Calu3 (cell line): ENCODE measurements around the gene CCDC87. TPM values are rescaled to one million over a fixed set of nuclear protein-coding genes. Genes with fewer than 3 reads are reported as not detected.

Experiments used
- BruUV-seq: library from RNA; stranded (reverse); fragments of 400-500 nt; replicated peaks from 2 replicates; lab custom pipeline; 2021; lab: Mats Ljungman, UMichigan
- CTCF ChIA-PET: fragments of 300-600 bp; sonication (Branson Sonifier 250); formaldehyde crosslinking; loops from one replicate; lab custom pipeline; 2022; ENCODE audit warnings: antibody characterized with exemption; lab: Charles Lee
- DNase-seq: peaks from one replicate; pipeline ENCODE4 v3.0.0; 2022
- H3K27ac Mint-ChIP-seq: one replicate; pipeline ENCODE4 v1.8.0; 2022; ENCODE audit warnings: mixed read lengths; ENCODE audit not compliant: unreplicated experiment
- H3K27me3 Mint-ChIP-seq: one replicate; pipeline ENCODE4 v1.8.0; 2022; ENCODE audit warnings: mixed read lengths; ENCODE audit not compliant: unreplicated experiment
- H3K36me3 Mint-ChIP-seq: one replicate; pipeline ENCODE4 v1.8.0; 2022; ENCODE audit warnings: mild to moderate bottlenecking, moderate library complexity, mixed read lengths; ENCODE audit not compliant: insufficient read depth, unreplicated experiment
- H3K4me1 Mint-ChIP-seq: one replicate; pipeline ENCODE4 v1.8.0; 2022; ENCODE audit warnings: mild to moderate bottlenecking, low read depth, mixed read lengths; ENCODE audit not compliant: unreplicated experiment
- H3K4me3 Mint-ChIP-seq: one replicate; pipeline ENCODE4 v1.8.0; 2022; ENCODE audit warnings: mild to moderate bottlenecking, low read depth, moderate library complexity, mixed read lengths; ENCODE audit not compliant: unreplicated experiment
- H3K9me3 Mint-ChIP-seq: one replicate; pipeline ENCODE4 v1.8.0; 2022; ENCODE audit warnings: low read depth, mixed read lengths; ENCODE audit not compliant: unreplicated experiment
- CTCF ChIP-seq: fragments of 200-600 bp; IDR thresholded peaks from one replicate; pipeline ENCODE4 v1.8.0; 2022; ENCODE audit warnings: antibody characterized with exemption; ENCODE audit not compliant: unreplicated experiment
- intact Hi-C: fragments of 100-400 bp; cut with micrococcal nuclease; formaldehyde crosslinking; loops from one replicate; pipeline ENCODE4 v1.10.0; 2022; ENCODE audit not compliant: unreplicated experiment
- total RNA-seq: library from RNA; stranded (reverse); gene quantifications from 2 replicates; pipeline ENCODE4 v1.2.3, GENCODE V29; 2022

CCDC87 gene
- total RNA-seq, 1 experiment from 2014 or later = 1.0 TPM

GRCh38 chr11:66570079-66570849 lies 22.6 kb downstream of the CCDC87 start:
- intact Hi-C loops = loop anchor here (10.0 kb wide), 1 partner anchor 265 kb away; no protein-coding TSS in a partner anchor
- no TSS peak for BruUV-seq
- H3K36me3 Mint-ChIP-seq = no peaks in the 10 kb centered on the region
- H3K27me3 Mint-ChIP-seq = peaks cover 71% of the 10 kb centered on the region
- no peak for DNase-seq
- TF ChIP-seq CTCF = no peak
- H3K4me3 Mint-ChIP-seq = no peak overlapping the region
- H3K4me1 Mint-ChIP-seq = no peaks in the 10 kb centered on the region
- no peaks in the 10 kb centered on the region for H3K9me3 Mint-ChIP-seq
- CTCF ChIA-PET = no interaction called here
- no peak overlapping the region for H3K27ac Mint-ChIP-seq

GRCh38 chr11:66569076-66569475 lies 23.8 kb downstream of the CCDC87 start:
- CTCF ChIA-PET = no interaction called here
- H3K9me3 Mint-ChIP-seq = no peaks in the 10 kb centered on the region
- no peak for TF ChIP-seq CTCF
- BruUV-seq = no TSS peak
- H3K4me1 Mint-ChIP-seq = no peaks in the 10 kb centered on the region
- no peaks in the 10 kb centered on the region for H3K36me3 Mint-ChIP-seq
- no peak overlapping the region for H3K4me3 Mint-ChIP-seq
- intact Hi-C loops = no loop called here
- no peak overlapping the region for H3K27ac Mint-ChIP-seq
- no peak for DNase-seq
- H3K27me3 Mint-ChIP-seq = peaks cover 63% of the 10 kb centered on the region

GRCh38 chr11:66568124-66568916 lies 24.5 kb downstream of the CCDC87 start, which contains the start of gene CTSF:
Gene CTSF (minus strand): TSS chr11:66568606. CDS start chr11:66568486, 120 bp downstream.
- intact Hi-C loops = no loop called here

GRCh38 chr11:66567787-66568123 lies 25.1 kb downstream of the CCDC87 start:
- Mint-ChIP-seq H3K9me3 (no peaks in the 10 kb centered on the region), H3K4me3 (no peak overlapping the region), H3K36me3 (no peaks in the 10 kb centered on the region), H3K27me3 (peaks cover 63% of the 10 kb centered on the region), H3K4me1 (no peaks in the 10 kb centered on the region), H3K27ac (no peak overlapping the region)
- no TSS peak for BruUV-seq
- DNase-seq = no peak
- intact Hi-C loops = no loop called here
- CTCF ChIA-PET = no interaction called here
- TF ChIP-seq CTCF = no peak

More at GRCh38 chr11:66568124-66568916, 24.5 kb downstream of the CCDC87 start, which contains the start of gene CTSF:
- CTCF ChIA-PET = interaction anchor here (0.6 kb wide), 1 partner anchor 117 kb away, joined by 9 read pairs; no protein-coding TSS in a partner anchor
- no peaks in the 10 kb centered on the region for H3K4me1 Mint-ChIP-seq
- peak; percentile 39 for DNase-seq
- TF ChIP-seq CTCF = no peak
- no peak within 1 kb of the TSS for H3K27ac Mint-ChIP-seq
- H3K36me3 Mint-ChIP-seq = no peaks in the 10 kb centered on the region
- no peaks in the 10 kb centered on the region for H3K9me3 Mint-ChIP-seq
- H3K27me3 Mint-ChIP-seq = peaks cover 63% of the 10 kb centered on the region
- H3K4me3 Mint-ChIP-seq = no peak within 1 kb of the TSS
- no TSS peak for BruUV-seq
